K562 (cell line): ENCODE data around the gene KIF9. TPM values are rescaled to one million over a fixed set of nuclear protein-coding genes. Genes with fewer than 3 reads are reported as not detected.

Experiments used
- CBFA2T2 ChIP-seq: fragments of 450-650 bp; conservative IDR thresholded peaks from 2 replicates; pipeline ENCODE4 v1.6.1; 2017; ENCODE audit warnings: mild to moderate bottlenecking
- CREB3L1 ChIP-seq: fragments of 450-650 bp; IDR thresholded peaks from 2 replicates; pipeline ENCODE4 v1.6.1; 2014; ENCODE audit warnings: low read depth, mild to moderate bottlenecking, moderate library complexity, borderline replicate concordance
- ESRRA ChIP-seq: fragments of 450-650 bp; IDR thresholded peaks from 2 replicates; pipeline ENCODE4 v1.6.1; 2014; ENCODE audit warnings: low read depth, mild to moderate bottlenecking, moderate library complexity, borderline replicate concordance
- NFYB ChIP-seq: IDR thresholded peaks from 2 replicates; pipeline ENCODE4 v1.6.1; 2011; ENCODE audit warnings: mild to moderate bottlenecking, moderate library complexity; ENCODE audit not compliant: insufficient read length; ENCODE audit errors: extremely low read depth
- NR3C1 ChIP-seq: sonication (generic); formaldehyde crosslinking; IDR thresholded peaks from 2 replicates; pipeline ENCODE4 v1.8.1; 2022; ENCODE audit warnings: missing genetic modification reagents
- PURB ChIP-seq: sonication (generic); formaldehyde crosslinking; IDR thresholded peaks from 2 replicates; pipeline ENCODE4 v1.9.0; 2021; ENCODE audit warnings: low read depth, mild to moderate bottlenecking, missing genetic modification reagents
- RBM17 ChIP-seq: fragments of 200-400 bp; formaldehyde crosslinking; IDR thresholded peaks from 2 replicates; pipeline ENCODE4 v1.6.1; 2017; ENCODE audit warnings: low read depth, mild to moderate bottlenecking, low read length, borderline replicate concordance
- RCOR1 ChIP-seq, 2 experiments: IDR thresholded peaks; 2 replicates each; pipeline ENCODE4 v1.6.1; 2012; ENCODE audit warnings: low read depth in 2 of 2, low read length in 2 of 2, borderline replicate concordance in 1 of 2, improper control_type of control experiment in 1 of 2
- SMAD1 ChIP-seq: fragments of 150-350 bp; IDR thresholded peaks from 2 replicates; pipeline ENCODE4 v1.6.1; 2014; ENCODE audit warnings: low read length, low read depth; ENCODE audit not compliant: partially characterized antibody
- SMAD4 ChIP-seq: fragments of 250-450 bp; sonication (Bioruptor Pico); conservative IDR thresholded peaks from 2 replicates; pipeline ENCODE4 v1.8.0; 2021; ENCODE audit warnings: inconsistent platforms, mild to moderate bottlenecking, moderate library complexity
- SMARCB1 ChIP-seq: IDR thresholded peaks from 2 replicates; pipeline ENCODE4 v1.6.1; 2011; ENCODE audit warnings: improper control_type of control experiment, low read depth; ENCODE audit not compliant: insufficient read length
- SOX6 ChIP-seq: fragments of 450-650 bp; IDR thresholded peaks from 2 replicates; pipeline ENCODE4 v1.6.1; 2014; ENCODE audit warnings: mild to moderate bottlenecking
- STAT6 ChIP-seq: sonication (generic); formaldehyde crosslinking; IDR thresholded peaks from 2 replicates; pipeline ENCODE4 v1.8.1; 2023; ENCODE audit warnings: mild to moderate bottlenecking, missing genetic modification reagents
- TAF7 ChIP-seq: fragments of 450-650 bp; IDR thresholded peaks from 2 replicates; pipeline ENCODE4 v1.6.1; 2016; ENCODE audit warnings: missing genetic modification characterization, missing compliant biosample characterization
- TEAD1 ChIP-seq, 2 experiments: fragments of 450-650 bp in 1 of 2; sonication (generic) in 1 of 2; formaldehyde crosslinking; IDR thresholded peaks; 2 replicates each; pipeline versions ENCODE4 v1.4.0 to v1.8.0; 2020 to 2022; ENCODE audit warnings: mild to moderate bottlenecking in 2 of 2, missing genetic modification reagents in 1 of 2
- THRAP3 ChIP-seq: fragments of 450-650 bp; IDR thresholded peaks from 2 replicates; pipeline ENCODE4 v1.6.1; 2016; ENCODE audit warnings: mild to moderate bottlenecking, inconsistent platforms, borderline replicate concordance
- YY1 ChIP-seq, 3 experiments: IDR thresholded peaks; 2 replicates each; pipeline ENCODE4 v1.6.1; 2011; ENCODE audit warnings: low read length in 2 of 3, mild to moderate bottlenecking in 2 of 3, moderate library complexity in 2 of 3, borderline replicate concordance in 1 of 3, control low read depth in 1 of 3, low read depth in 1 of 3; ENCODE audit not compliant: insufficient read depth in 3 of 3, insufficient replicate concordance in 2 of 3, control insufficient read depth in 1 of 3, insufficient read length in 1 of 3; ENCODE audit errors: extremely low read depth in 1 of 3
- ZBTB26 ChIP-seq: fragments of 450-650 bp; formaldehyde crosslinking; IDR thresholded peaks from 2 replicates; pipeline ENCODE4 v1.4.0; 2022; ENCODE audit warnings: missing genetic modification characterization
- ZC3H8 ChIP-seq: fragments of 450-650 bp; IDR thresholded peaks from 2 replicates; pipeline ENCODE4 v1.6.1; 2017
- ZNF644 ChIP-seq: fragments of 200-800 bp; sonication (Bioruptor generic); IDR thresholded peaks from 2 replicates; pipeline ENCODE4 v1.6.1; 2016; ENCODE audit warnings: low read depth, missing genetic modification characterization, missing compliant biosample characterization
- ZNF778 ChIP-seq: fragments of 450-650 bp; formaldehyde crosslinking; IDR thresholded peaks from 2 replicates; pipeline ENCODE4 v1.4.0; 2020; ENCODE audit warnings: mild to moderate bottlenecking, moderate library complexity
- polyA plus RNA-seq, 8 experiments: library from polyadenylated mRNA; depleted of rRNA in 4 of 8; stranded (reverse) in 5 of 8; unstranded in 3 of 8; fragments of >200 nt; fragmentation: Nextera tagmentation in 2 of 8; fragmentation: Illumina TruSeq in 1 of 8; extraction: Ambion mirVana in 2 of 8; extraction: Trizol in 1 of 8; gene quantifications; 2 replicates each; pipeline versions ENCODE4 v1.2.1 to v1.2.3, GENCODE V29; 2011 to 2014; ENCODE audit warnings: inconsistent platforms in 1 of 8, missing spikeins in 1 of 8
- total RNA-seq, 7 experiments: library from RNA; depleted of rRNA in 6 of 7; stranded (reverse); fragments of >200 nt in 6 of 7; fragmentation: Illumina TruSeq in 2 of 7; extraction: Trizol in 2 of 7; gene quantifications; 2 replicates each; pipeline versions ENCODE4 v1.2.1 to v1.2.3, GENCODE V29; 2011 to 2021; ENCODE audit warnings: low replicate concordance in 1 of 7
- TF ChIP-seq, protein P1 (sequence below): IDR thresholded peaks from 2 replicates; pipeline ENCODE4 v1.6.1; 2014; ENCODE audit warnings: antibody characterized with exemption

The KIF9 gene
- total and polyA plus RNA-seq, 9 of the 15 experiments (the other 6 are each of a cell fraction or from before 2014, with no cell fraction given), result 16.9 to 56.9 (median 25.0) TPM

DNA sequence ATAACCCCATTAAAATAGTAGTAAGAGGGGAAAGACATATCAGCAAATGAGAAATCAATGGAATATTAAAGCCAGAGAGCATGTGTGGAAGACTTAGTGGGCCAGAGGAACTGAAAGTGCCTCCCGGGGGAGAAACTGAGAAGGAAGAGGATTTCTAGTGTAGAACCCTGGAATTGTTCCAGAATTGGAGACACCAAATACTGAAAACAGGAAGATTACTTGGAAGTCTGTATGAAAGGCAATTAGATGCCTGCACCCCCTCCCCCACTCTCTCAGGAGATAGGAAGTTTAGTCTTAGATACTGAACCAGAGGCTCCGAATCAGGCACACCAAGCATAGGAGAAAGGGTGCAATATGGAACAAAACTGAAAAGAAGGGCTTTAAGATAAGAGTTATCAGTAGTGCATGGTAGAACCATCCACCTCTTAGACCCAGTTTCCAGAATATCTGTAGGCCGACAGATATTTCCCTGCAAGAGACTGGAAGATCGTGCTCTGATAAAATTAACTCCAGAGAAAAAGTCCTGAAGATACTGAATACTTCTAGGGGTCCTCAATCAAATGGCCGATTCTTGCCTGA lies 32.6 kb upstream of the KIF9 start (continued):
- TF ChIP-seq, protein P1, sequence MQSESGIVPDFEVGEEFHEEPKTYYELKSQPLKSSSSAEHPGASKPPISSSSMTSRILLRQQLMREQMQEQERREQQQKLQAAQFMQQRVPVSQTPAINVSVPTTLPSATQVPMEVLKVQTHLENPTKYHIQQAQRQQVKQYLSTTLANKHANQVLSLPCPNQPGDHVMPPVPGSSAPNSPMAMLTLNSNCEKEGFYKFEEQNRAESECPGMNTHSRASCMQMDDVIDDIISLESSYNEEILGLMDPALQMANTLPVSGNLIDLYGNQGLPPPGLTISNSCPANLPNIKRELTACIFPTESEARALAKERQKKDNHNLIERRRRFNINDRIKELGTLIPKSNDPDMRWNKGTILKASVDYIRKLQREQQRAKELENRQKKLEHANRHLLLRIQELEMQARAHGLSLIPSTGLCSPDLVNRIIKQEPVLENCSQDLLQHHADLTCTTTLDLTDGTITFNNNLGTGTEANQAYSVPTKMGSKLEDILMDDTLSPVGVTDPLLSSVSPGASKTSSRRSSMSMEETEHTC, result 0 out of 2 replicates have a peak, but pooled peaks have one; percentile 16
- TF ChIP-seq THRAP3, result no peak
- peak in 1 of 2 experiments; percentile 84; a peak in 1 of 4 replicates for TF ChIP-seq TEAD1 (CRISPR knock-in tag; IDR thresholded peaks at IDR 0.05)
- peak in 1 of 2 experiments; percentile 96; a peak in 2 of 4 replicates for TF ChIP-seq RCOR1 (IDR thresholded peaks at IDR 0.05; ENCODE audit: borderline replicate concordance in 1 of 2, low read depth in 2 of 2, low read length in 2 of 2)
- peak; percentile 96 for TF ChIP-seq SMAD4 (CRISPR knock-in tag)
- TF ChIP-seq NFYB, result no peak
- TF ChIP-seq ZC3H8, result no peak
- TF ChIP-seq CREB3L1, result peak; percentile 71
- TF ChIP-seq STAT6 (CRISPR knock-in tag), result no peak
- peak; percentile 97 for TF ChIP-seq SOX6
- TF ChIP-seq RBM17, result no peak
- peak; percentile 64 for TF ChIP-seq SMAD1
- peak; percentile 95 for TF ChIP-seq ZNF644
- no peak for TF ChIP-seq ZNF778
- no peak for TF ChIP-seq SMARCB1
- no peak for TF ChIP-seq ZBTB26
- TF ChIP-seq TAF7 (tag), result no peak
- no peak for TF ChIP-seq PURB (CRISPR knock-in tag)
- TF ChIP-seq YY1 (IDR thresholded peaks at IDR 0.05; ENCODE audit: borderline replicate concordance in 1 of 3, control insufficient read depth in 1 of 3, extremely low read depth in 1 of 3, insufficient read depth in 3 of 3, insufficient read length in 1 of 3, insufficient replicate concordance in 2 of 3, low read depth in 1 of 3, low read length in 2 of 3), result no peak
- peak; percentile 48; the same call in 1 of the 2 replicates for TF ChIP-seq ESRRA
- no peak for TF ChIP-seq NR3C1 (CRISPR knock-in tag)
- TF ChIP-seq CBFA2T2, result peak; percentile 98
